Stimulated activated CD8-positive, alpha-beta memory T cell treated with anti-CD3 and anti-CD28 coated beads, Interleukin-12 subunit alpha, Interleukin-12 subunit beta, amount 100 ng/mL, for 24 hours (primary cell): ENCODE data around the gene AHCYL2.
"Not testable (repeated sequence)": the region's sequence is repeated elsewhere in the genome, so short reads cannot be mapped to it uniquely, and the experiment has no call there.

Experiments used
- DNase-seq: peaks from one replicate; pipeline ENCODE4 v3.0.0-alpha.2; 2020; ENCODE audit errors: extremely low read depth

AHCYL2 gene

GRCh38 chr7:129423700-129424410 is 199.0 kb downstream of the AHCYL2 start:
- DNase-seq = no peak

- no peak for DNase-seq
Measured at GRCh38 chr7:129426482-129426881, 201.7 kb downstream of the AHCYL2 start.

GRCh38 chr7:129427526-129428045 is 202.8 kb downstream of the AHCYL2 start:
- DNase-seq = no peak

GRCh38 chr7:129431911-129432643 is 207.2 kb downstream of the AHCYL2 start:
- no peak for DNase-seq

- DNase-seq = peak; percentile 93
Measured at GRCh38 chr7:129433847-129434674, 209.2 kb downstream of the AHCYL2 start, which contains the start of gene STRIP2. Gene STRIP2, plus strand, starts transcription at chr7:129434432. Its CDS starts 41 bp downstream, at chr7:129434473.

- DNase-seq = no peak
Measured at GRCh38 chr7:129434675-129435318, 210.0 kb downstream of the AHCYL2 start.

GRCh38 chr7:129435414-129435829 is 210.6 kb downstream of the AHCYL2 start:
- DNase-seq = no peak

- DNase-seq = no peak
Measured at GRCh38 chr7:129436335-129436923, 211.6 kb downstream of the AHCYL2 start.

GRCh38 chr7:129437190-129437589 is 212.4 kb downstream of the AHCYL2 start:
- no peak for DNase-seq

- DNase-seq = no peak
Measured at GRCh38 chr7:129438281-129438838, 213.5 kb downstream of the AHCYL2 start.

- peak; percentile 53 for DNase-seq
Measured at GRCh38 chr7:129438839-129439651, 214.2 kb downstream of the AHCYL2 start.

GRCh38 chr7:129439963-129440625 is 215.3 kb downstream of the AHCYL2 start:
- DNase-seq = no peak

GRCh38 chr7:129443612-129444011 is 218.8 kb downstream of the AHCYL2 start:
- no peak for DNase-seq

GRCh38 chr7:129444776-129445175 is 219.9 kb downstream of the AHCYL2 start:
- DNase-seq = not testable (repeated sequence)

GRCh38 chr7:129446925-129447324 is 222.1 kb downstream of the AHCYL2 start:
- DNase-seq = not testable (repeated sequence)

- DNase-seq = not testable (repeated sequence)
Measured at GRCh38 chr7:129447445-129447844, 222.6 kb downstream of the AHCYL2 start.

GRCh38 chr7:129448608-129449007 is 223.8 kb downstream of the AHCYL2 start:
- not testable (repeated sequence) for DNase-seq

- no peak for DNase-seq
Measured at GRCh38 chr7:129450295-129450694, 225.5 kb downstream of the AHCYL2 start.

- DNase-seq = no peak
Measured at GRCh38 chr7:129452589-129453231, 227.9 kb downstream of the AHCYL2 start.
